Thoracic aorta (tissue), 2 donors: Measurements from ENCODE around the gene MIGA2. TPM values are rescaled to one million over a fixed set of nuclear protein-coding genes. Genes with fewer than 3 reads are reported as not detected.

ENCODE experiments used
- ATAC-seq: fragments of 150-250 bp; one replicate; pipeline ENCODE4 v1.8.0; 2017; ENCODE audit warnings: low read depth; ENCODE audit not compliant: insufficient number of reproducible peaks, low FRiP score
- DNase-seq: peaks from one replicate; pipeline ENCODE4 v3.0.0-alpha.2; 2020; ENCODE audit warnings: low spot score
- H3K27ac ChIP-seq, 2 donors: fragments of 200-600 bp; sonication (generic); 1 replicate in 1 of 2; 2 replicates in 1 of 2; pipeline ENCODE4 v1.5.1; 2016; ENCODE audit warnings: mild to moderate bottlenecking in 2 of 2, moderate library complexity in 2 of 2
- H3K27me3 ChIP-seq: fragments of 200-600 bp; sonication (generic); replicated peaks from 2 replicates; pipeline ENCODE4 v1.6.0; 2016; ENCODE audit warnings: mild to moderate bottlenecking; ENCODE audit not compliant: insufficient read depth
- H3K36me3 ChIP-seq: fragments of 200-600 bp; sonication (generic); one replicate; pipeline ENCODE4 v1.5.1; 2016
- H3K4me1 ChIP-seq, 2 donors: fragments of 200-600 bp; sonication (generic); 1 replicate in 1 of 2; 2 replicates in 1 of 2; pipeline versions ENCODE4 v1.5.1 to v1.6.0; 2016; ENCODE audit warnings: low read depth in 2 of 2, mild to moderate bottlenecking in 1 of 2; ENCODE audit not compliant: control insufficient read depth in 1 of 2
- H3K4me3 ChIP-seq: fragments of 200-600 bp; sonication (generic); 2 replicates; pipeline ENCODE4 v1.5.1; 2016; ENCODE audit warnings: mild to moderate bottlenecking
- H3K9me3 ChIP-seq: fragments of 200-600 bp; sonication (generic); 2 replicates; pipeline ENCODE4 v1.5.1; 2016
- total RNA-seq, 2 donors: library from RNA; depleted of rRNA; stranded (reverse); fragments of >200 nt; gene quantifications; one replicate each; pipeline versions ENCODE4 v1.1.0 to v1.2.3, GENCODE V29; 2016
- TF ChIP-seq, protein P1 (sequence below): fragments of 200-600 bp; sonication (generic); IDR thresholded peaks from one replicate; pipeline ENCODE4 v1.5.1; 2019; ENCODE audit warnings: antibody characterized with exemption

MIGA2 gene
- total RNA-seq, 2 donors from 2014 or later: 30.3 to 31.3 TPM

GRCh38 chr9:129026442-129027223, 9.8 kb upstream of the MIGA2 start:
- peaks cover 15 to 48% of the 10 kb centered on the region in 2 donors for H3K4me1 ChIP-seq
- H3K27ac ChIP-seq: peak overlapping the region; percentile 69 to 75
- TF ChIP-seq, protein P1, sequence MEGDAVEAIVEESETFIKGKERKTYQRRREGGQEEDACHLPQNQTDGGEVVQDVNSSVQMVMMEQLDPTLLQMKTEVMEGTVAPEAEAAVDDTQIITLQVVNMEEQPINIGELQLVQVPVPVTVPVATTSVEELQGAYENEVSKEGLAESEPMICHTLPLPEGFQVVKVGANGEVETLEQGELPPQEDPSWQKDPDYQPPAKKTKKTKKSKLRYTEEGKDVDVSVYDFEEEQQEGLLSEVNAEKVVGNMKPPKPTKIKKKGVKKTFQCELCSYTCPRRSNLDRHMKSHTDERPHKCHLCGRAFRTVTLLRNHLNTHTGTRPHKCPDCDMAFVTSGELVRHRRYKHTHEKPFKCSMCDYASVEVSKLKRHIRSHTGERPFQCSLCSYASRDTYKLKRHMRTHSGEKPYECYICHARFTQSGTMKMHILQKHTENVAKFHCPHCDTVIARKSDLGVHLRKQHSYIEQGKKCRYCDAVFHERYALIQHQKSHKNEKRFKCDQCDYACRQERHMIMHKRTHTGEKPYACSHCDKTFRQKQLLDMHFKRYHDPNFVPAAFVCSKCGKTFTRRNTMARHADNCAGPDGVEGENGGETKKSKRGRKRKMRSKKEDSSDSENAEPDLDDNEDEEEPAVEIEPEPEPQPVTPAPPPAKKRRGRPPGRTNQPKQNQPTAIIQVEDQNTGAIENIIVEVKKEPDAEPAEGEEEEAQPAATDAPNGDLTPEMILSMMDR: no peak
- peak overlapping the region; percentile 94 for H3K4me3 ChIP-seq
- no peaks in the 10 kb centered on the region for H3K36me3 ChIP-seq
- ATAC-seq (no peak), DNase-seq (no peak)
- no peaks in the 10 kb centered on the region for H3K27me3 ChIP-seq
- H3K9me3 ChIP-seq: no peaks in the 10 kb centered on the region

DNA sequence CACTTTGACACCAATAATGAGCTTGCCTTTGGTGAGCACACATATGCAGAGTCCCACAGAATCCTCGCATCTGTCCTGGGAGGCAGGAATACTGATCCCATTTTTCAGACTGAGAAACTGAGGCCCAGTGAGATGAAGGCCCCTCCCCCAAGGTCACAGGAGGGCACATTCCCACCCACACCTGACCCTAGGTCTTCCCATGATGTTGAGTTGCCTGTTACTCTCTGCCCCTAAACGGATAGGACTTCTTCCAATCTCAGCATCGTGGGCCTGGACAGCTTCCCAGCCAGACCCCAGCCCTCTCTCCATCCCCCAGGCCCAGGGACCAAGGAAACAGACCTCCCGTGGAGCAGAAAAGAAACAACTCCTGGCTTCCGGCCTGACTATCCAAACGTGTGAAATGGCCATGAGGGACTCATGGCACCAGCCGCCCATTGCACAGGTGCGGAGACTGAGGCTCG, 9.2 kb upstream of the MIGA2 start:
- Histone ChIP-seq H3K9me3 (no peaks in the 10 kb centered on the region), H3K27me3 (no peaks in the 10 kb centered on the region), H3K27ac (peak overlapping the region; percentile 69 to 75), H3K4me1 (peaks cover 12 to 42% of the 10 kb centered on the region in 2 donors), H3K36me3 (no peaks in the 10 kb centered on the region), H3K4me3 (peak overlapping the region; percentile 94)
- TF ChIP-seq, protein P1: no peak
- DNase-seq (no peak), ATAC-seq (no peak)

- Histone ChIP-seq H3K27me3 (no peaks in the 10 kb centered on the region), H3K27ac (peak overlapping the region; percentile 69 to 75), H3K36me3 (no peaks in the 10 kb centered on the region), H3K4me3 (peak overlapping the region; percentile 94), H3K9me3 (no peaks in the 10 kb centered on the region), H3K4me1 (peaks cover 10 to 37% of the 10 kb centered on the region in 2 donors)
- TF ChIP-seq, protein P1: no peak
- DNase-seq: no peak
- ATAC-seq: peak; percentile 21
Measured at GRCh38 chr9:129027685-129028191, 8.7 kb upstream of the MIGA2 start.

DNA sequence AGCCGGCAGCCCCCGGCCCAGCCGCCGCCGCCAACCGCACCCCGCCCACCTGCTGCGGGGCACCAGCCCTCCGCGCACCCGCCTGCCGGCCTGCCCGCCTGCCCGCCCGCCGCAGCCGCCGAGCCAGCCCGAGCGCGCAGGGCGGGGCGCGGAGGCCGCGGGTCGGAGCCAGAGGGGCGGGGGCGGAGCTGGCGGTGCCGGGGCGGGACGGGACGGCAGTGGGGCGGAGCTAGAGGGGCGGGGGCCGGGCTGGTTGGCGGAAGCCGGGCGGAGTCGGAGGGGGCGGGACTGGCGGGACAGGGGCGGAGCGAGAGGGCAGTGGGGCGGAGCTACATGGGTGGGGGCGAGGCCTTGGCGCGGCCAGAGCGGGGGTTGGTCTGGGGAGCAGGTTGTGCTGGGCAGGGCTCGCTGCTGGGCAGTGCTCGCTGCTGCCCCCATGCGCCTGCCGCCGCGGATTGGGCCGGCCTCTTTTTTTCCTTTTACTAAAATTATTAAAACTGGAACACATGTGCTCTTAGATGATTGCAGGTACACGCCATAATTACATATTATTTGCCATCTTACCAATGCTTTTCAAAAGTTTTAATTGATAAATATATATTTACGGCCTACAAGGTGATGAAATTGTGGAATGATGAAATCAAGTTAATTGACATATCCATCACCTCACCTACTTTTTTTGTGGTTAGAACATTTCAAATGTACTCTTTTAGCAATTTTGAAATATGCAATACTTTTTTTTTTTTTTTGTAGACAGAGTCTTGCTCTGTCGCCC, 8.0 kb upstream of the MIGA2 start, which contains the start of gene SH3GLB2:
Gene SH3GLB2 (minus strand): TSS at position 140 of the 775 bp plus-strand sequence. CDS start 177 bp downstream, outside the sequence.
- DNase-seq: peak; percentile 64
- Histone ChIP-seq H3K4me1 (peaks cover 10 to 31% of the 10 kb centered on the region in 2 donors), H3K27ac (peak within 1 kb of the TSS; percentile 69 to 75), H3K36me3 (no peaks in the 10 kb centered on the region), H3K4me3 (peak within 1 kb of the TSS; percentile 94), H3K9me3 (no peaks in the 10 kb centered on the region), H3K27me3 (no peaks in the 10 kb centered on the region)
- TF ChIP-seq, protein P1: peak; percentile 80
- ATAC-seq: peak; percentile 73

DNA sequence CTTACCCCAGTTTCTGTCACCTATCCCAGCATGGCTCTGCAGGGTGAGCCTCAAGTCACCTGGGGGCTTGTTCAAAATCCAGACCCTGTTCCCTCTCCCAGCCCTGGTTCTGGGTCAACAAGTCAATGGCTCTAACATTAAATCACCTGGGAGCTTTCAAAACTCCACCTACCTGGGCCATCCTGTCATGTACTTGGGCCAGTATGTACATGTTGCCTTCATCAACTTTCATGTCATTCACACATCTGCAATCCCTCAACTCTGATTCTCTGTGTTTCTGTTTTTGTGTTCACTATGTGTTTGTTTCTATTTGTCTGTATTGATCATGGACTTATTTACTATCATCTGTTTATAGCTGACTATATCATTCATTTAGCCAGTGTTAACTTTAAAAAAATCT, 6.2 kb upstream of the MIGA2 start:
- DNase-seq (no peak), ATAC-seq (no peak)
- TF ChIP-seq, protein P1: no peak
- no peak overlapping the region for H3K4me3 ChIP-seq
- H3K4me1 ChIP-seq: peaks cover 10 to 24% of the 10 kb centered on the region in 2 donors
- no peaks in the 10 kb centered on the region for H3K27me3 ChIP-seq
- no peak overlapping the region for H3K27ac ChIP-seq
- no peaks in the 10 kb centered on the region for H3K9me3 ChIP-seq
- no peaks in the 10 kb centered on the region for H3K36me3 ChIP-seq
